Measurements from ENCODE around the gene PRX. TPM values are rescaled to one million over a fixed set of nuclear protein-coding genes. Genes with fewer than 3 reads are reported as not detected.

Gene PRX
- total RNA-seq, 1 donor from 2014 or later = 3.3 TPM

GRCh38 chr19:40443131-40443999, 30.2 kb upstream of the PRX start:
- Histone ChIP-seq H3K4me1 (peaks cover 3 to 13% of the 10 kb centered on the region in 2 donors), H3K36me3 (peaks cover 25 to 43% of the 10 kb centered on the region in 2 donors), H3K4me3 (peak overlapping the region; percentile 93 to 96), H3K9me3 (no peaks in the 10 kb centered on the region), H3K27ac (peak overlapping the region; percentile 96 to 97), H3K27me3 (no peaks in the 10 kb centered on the region)
- DNase-seq (ENCODE audit: low spot score in 2 of 2) = peak; percentile 100
- TF ChIP-seq, protein P1, sequence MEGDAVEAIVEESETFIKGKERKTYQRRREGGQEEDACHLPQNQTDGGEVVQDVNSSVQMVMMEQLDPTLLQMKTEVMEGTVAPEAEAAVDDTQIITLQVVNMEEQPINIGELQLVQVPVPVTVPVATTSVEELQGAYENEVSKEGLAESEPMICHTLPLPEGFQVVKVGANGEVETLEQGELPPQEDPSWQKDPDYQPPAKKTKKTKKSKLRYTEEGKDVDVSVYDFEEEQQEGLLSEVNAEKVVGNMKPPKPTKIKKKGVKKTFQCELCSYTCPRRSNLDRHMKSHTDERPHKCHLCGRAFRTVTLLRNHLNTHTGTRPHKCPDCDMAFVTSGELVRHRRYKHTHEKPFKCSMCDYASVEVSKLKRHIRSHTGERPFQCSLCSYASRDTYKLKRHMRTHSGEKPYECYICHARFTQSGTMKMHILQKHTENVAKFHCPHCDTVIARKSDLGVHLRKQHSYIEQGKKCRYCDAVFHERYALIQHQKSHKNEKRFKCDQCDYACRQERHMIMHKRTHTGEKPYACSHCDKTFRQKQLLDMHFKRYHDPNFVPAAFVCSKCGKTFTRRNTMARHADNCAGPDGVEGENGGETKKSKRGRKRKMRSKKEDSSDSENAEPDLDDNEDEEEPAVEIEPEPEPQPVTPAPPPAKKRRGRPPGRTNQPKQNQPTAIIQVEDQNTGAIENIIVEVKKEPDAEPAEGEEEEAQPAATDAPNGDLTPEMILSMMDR (IDR thresholded peaks at IDR 0.05) = no peak
- intact Hi-C loops (cut with DNase I) = loop anchor here (1.0 to 5.0 kb wide), 3 partner anchors 9 to 247 kb away; partner anchors contain the start of genes LTBP4 and NUMBL

DNA sequence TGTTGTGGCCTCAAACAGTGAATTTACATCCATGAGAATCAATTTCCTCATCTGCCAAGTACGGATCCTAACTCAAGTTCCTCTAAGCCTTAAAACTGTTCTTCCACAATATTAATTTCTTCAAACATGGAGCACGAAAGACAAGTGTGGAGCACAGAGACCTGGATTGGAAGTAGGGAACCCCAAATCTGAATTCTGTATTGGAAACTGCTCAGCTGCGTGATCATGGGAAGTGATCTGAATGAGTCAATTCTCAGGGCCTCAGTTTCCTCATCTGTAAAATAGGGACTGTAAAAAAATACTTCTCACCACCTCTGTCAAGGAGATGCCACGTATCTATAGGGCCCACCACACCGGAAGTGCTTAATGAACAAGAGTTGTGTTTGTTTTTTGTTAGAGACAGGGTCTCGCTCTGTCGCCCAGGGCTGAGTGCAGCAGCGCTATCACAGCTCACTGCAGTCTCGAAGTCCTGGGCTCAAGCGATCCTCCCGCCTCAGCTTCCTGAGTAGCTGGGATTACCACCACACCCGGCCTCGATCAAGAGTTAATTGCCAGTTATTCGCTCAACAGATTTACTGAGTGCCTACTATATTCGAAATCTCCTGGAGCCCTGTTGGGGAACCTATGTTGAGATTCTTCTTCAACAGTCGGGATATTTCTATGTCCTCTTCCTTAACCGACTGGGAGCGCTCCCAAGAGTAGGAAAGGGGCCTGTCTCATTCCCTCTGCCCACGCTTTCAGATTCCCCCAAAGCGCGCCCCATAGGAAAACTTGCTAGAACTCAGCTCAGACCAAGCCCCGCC, 29.4 kb upstream of the PRX start:
- peak overlapping the region; percentile 62 to 63 for H3K27ac ChIP-seq
- TF ChIP-seq, protein P1 (IDR thresholded peaks at IDR 0.05) = no peak
- H3K4me3 ChIP-seq = peak overlapping the region; percentile 60 to 96
- no peaks in the 10 kb centered on the region for H3K9me3 ChIP-seq
- H3K4me1 ChIP-seq = peaks cover 3 to 13% of the 10 kb centered on the region in 2 donors
- H3K36me3 ChIP-seq = peaks cover 18 to 35% of the 10 kb centered on the region in 2 donors
- intact Hi-C loops (cut with DNase I) = loop anchor here (1.0 to 5.0 kb wide), 3 partner anchors 8 to 248 kb away; partner anchors contain the start of genes LTBP4 and NUMBL
- no peak for DNase-seq (ENCODE audit: low spot score in 2 of 2)
- no peaks in the 10 kb centered on the region for H3K27me3 ChIP-seq

DNA sequence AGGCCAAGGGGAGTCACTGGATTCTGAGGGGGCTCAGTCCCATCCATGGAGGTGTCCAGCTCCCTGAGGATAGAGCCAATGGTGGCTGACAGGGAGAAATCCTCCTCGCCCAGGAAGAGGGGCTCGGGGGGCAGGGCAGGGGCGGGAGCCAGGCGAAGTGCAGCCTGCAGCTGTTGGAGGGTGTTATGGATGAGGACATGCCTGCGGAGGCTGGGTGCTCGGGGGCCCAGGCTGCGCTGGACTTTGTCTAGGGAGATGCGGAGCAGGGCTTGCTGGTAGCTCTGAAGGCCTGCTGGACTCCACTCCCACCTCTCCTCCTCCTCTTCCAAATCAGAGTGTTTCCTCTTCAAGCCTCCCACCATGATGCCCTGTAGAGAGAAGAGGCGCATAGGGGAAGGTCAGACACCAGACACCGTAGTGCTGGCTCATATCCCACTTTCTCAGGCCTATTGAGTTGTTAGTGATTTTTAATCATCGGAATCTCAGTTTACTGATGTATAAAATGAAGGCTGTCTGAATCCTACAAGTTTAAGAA, 28.6 kb upstream of the PRX start:
- H3K36me3 ChIP-seq = peaks cover 18 to 30% of the 10 kb centered on the region in 2 donors
- no peaks in the 10 kb centered on the region for H3K27me3 ChIP-seq
- H3K27ac ChIP-seq = peak overlapping the region; percentile 24 to 62
- H3K4me3 ChIP-seq = no peak overlapping the region
- TF ChIP-seq, protein P1 (IDR thresholded peaks at IDR 0.05) = no peak
- H3K4me1 ChIP-seq = peaks cover 3 to 13% of the 10 kb centered on the region in 2 donors
- intact Hi-C loops (cut with DNase I) = loop anchor here (5.0 kb wide), 1 partner anchor 161 kb away; the partner anchor contains the start of gene LTBP4
- no peaks in the 10 kb centered on the region for H3K9me3 ChIP-seq
- DNase-seq (ENCODE audit: low spot score in 2 of 2) = no peak

- Histone ChIP-seq H3K27me3 (no peaks in the 10 kb centered on the region), H3K27ac (no peak overlapping the region), H3K9me3 (no peaks in the 10 kb centered on the region), H3K4me3 (no peak overlapping the region), H3K4me1 (peaks cover 3 to 18% of the 10 kb centered on the region in 2 donors), H3K36me3 (peaks cover 18 to 30% of the 10 kb centered on the region in 2 donors)
- TF ChIP-seq, protein P1 (IDR thresholded peaks at IDR 0.05) = no peak
- DNase-seq (ENCODE audit: low spot score in 2 of 2) = no peak
- intact Hi-C loops (cut with DNase I) = no loop called here
Observed at GRCh38 chr19:40438284-40438683, 25.1 kb upstream of the PRX start.

Measured in ascending aorta (tissue), 2 donors.